Renal cortex interstitium (tissue), 3 donors: ENCODE measurements around the gene STMN3. TPM values are rescaled to one million over a fixed set of nuclear protein-coding genes. Genes with fewer than 3 reads are reported as not detected.

Source experiments
- polyA plus RNA-seq, 3 donors: library from polyadenylated mRNA; unstranded; fragments of 120-200 nt; gene quantifications; one replicate each; pipeline ENCODE4 v1.2.1, GENCODE V29; 2013; ENCODE audit not compliant: insufficient read length in 3 of 3

The STMN3 gene
- polyA plus RNA-seq, 3 donors = 20.7 to 36.7 (median 32.5) TPM

Other genes with a start within 250 kb of the STMN3 start
- gene KCNQ2, start 180.8 kb downstream of the STMN3 start, polyA plus RNA-seq = 10 to 100 TPM in 1 of 3 donors, 1 to 10 TPM in 2; 7.2 to 10.9 (median 8.5) TPM
- 1 to 10 TPM; 1.1 to 2.3 (median 1.9) TPM for gene EEF1A2, start 154.3 kb downstream of the STMN3 start, polyA plus RNA-seq
- 100 to 1,000 TPM; 145 to 341 (median 332) TPM for gene PPDPF, start 132.7 kb downstream of the STMN3 start, polyA plus RNA-seq
- under 1 TPM; 0.50 to 0.82 (median 0.56) TPM for gene PTK6, start 116.0 kb downstream of the STMN3 start, polyA plus RNA-seq
- under 1 TPM; 0.14 to 0.17 (median 0.16) TPM for gene SRMS, start 105.7 kb downstream of the STMN3 start, polyA plus RNA-seq
- 1 to 10 TPM in 2 of 3 donors, under 1 TPM in 1; 0.95 to 1.6 (median 1.0) TPM for gene FNDC11, start 99.3 kb downstream of the STMN3 start, polyA plus RNA-seq
- gene HELZ2, start 79.2 kb downstream of the STMN3 start, polyA plus RNA-seq = 10 to 100 TPM in 2 of 3 donors, 1 to 10 TPM in 1; 8.0 to 15.6 (median 15.5) TPM
- 10 to 100 TPM in 2 of 3 donors, 1 to 10 TPM in 1; 9.5 to 13.2 (median 12.2) TPM for gene GMEB2, start 26.3 kb downstream of the STMN3 start, polyA plus RNA-seq
- gene RTEL1, start 4.9 kb upstream of the STMN3 start, polyA plus RNA-seq = 10 to 100 TPM; 13.8 to 22.2 (median 18.2) TPM
- gene TNFRSF6B, start 43.2 kb upstream of the STMN3 start, polyA plus RNA-seq = 1 to 10 TPM in 2 of 3 donors, under 1 TPM in 1; 0.79 to 2.2 (median 2.0) TPM
- 10 to 100 TPM; 28.3 to 37.0 (median 36.2) TPM for gene ARFRP1, start 54.6 kb upstream of the STMN3 start, polyA plus RNA-seq
- 10 to 100 TPM; 11.7 to 25.3 (median 20.8) TPM for gene ZGPAT, start 54.6 kb upstream of the STMN3 start, polyA plus RNA-seq
- gene LIME1, start 83.2 kb upstream of the STMN3 start, polyA plus RNA-seq = 10 to 100 TPM in 2 of 3 donors, 1 to 10 TPM in 1; 3.1 to 14.2 (median 10.7) TPM
- gene SLC2A4RG, start 86.4 kb upstream of the STMN3 start, polyA plus RNA-seq = 100 to 1,000 TPM in 2 of 3 donors, 10 to 100 TPM in 1; 65.7 to 124 (median 123) TPM
- gene ZBTB46, start 177.8 kb upstream of the STMN3 start, polyA plus RNA-seq = 10 to 100 TPM; 15.5 to 20.0 (median 19.2) TPM
- not detected for gene ABHD16B, start 208.1 kb upstream of the STMN3 start, polyA plus RNA-seq
- 100 to 1,000 TPM in 1 of 3 donors, 10 to 100 TPM in 2; 79.9 to 102 (median 90.5) TPM for gene TPD52L2, start 211.8 kb upstream of the STMN3 start, polyA plus RNA-seq
- gene DNAJC5, start 241.7 kb upstream of the STMN3 start, polyA plus RNA-seq = 10 to 100 TPM; 26.2 to 33.0 (median 31.4) TPM